GM18858 (cell line): ENCODE measurements around the gene NT5C2.
"Not testable (repeated sequence)": the region's sequence is repeated elsewhere in the genome, so short reads cannot be mapped to it uniquely, and the experiment has no call there.

ENCODE experiments used
- ATAC-seq: cut with Tn5 transposase; IDR thresholded peaks from one replicate; pipeline ENCODE4 v1.9.1; 2021; ENCODE audit not compliant: unreplicated experiment

Gene NT5C2

GRCh38 chr10:103193107-103193819 is at the start of gene NT5C2:
TSS of gene NT5C2 (minus strand) at chr10:103193272. CDS start at chr10:103174958, 18,314 bp downstream.
- no peak for ATAC-seq

DNA sequence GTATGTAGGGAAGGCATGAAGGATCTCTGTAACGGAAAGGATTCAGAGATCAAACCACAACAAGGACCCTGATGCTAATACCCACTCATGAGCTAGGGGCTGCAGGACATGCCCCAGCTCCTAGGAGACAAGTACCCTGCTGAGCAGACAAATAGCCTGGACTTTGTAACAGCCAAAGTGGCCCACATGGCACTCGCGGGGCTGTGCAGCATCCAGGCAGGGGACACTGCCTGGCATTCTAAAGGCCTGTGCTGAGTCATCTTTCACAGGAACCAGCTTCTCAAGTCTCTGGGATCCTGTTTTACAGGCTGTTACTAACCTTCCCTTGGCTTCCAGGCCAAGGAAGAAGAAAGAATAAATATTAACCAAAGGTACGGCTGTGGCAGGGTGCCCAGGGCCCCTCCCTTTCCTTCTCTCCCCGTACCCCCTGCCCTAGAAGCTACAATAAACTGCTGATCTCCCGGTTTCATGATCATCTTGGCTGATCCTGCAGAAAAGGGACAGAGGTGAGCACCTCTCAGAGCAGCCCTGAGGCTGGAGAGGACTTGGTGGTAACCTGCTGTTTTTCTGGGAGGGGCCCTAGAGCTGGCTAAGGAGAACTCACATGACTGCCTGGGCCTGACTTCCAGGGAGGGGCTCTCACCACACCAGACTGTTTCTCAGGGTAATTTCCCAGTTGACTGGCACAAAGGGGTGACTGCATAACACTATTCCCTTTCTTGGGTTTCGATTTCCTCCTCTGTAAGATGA is 48.4 kb upstream of the NT5C2 start:
- ATAC-seq: no peak

- ATAC-seq: no peak
These were observed 45.6 kb upstream of the NT5C2 start for GRCh38 chr10:103238506-103239252.

- ATAC-seq: no peak
These were observed 42.7 kb upstream of the NT5C2 start for GRCh38 chr10:103235775-103236174.

DNA sequence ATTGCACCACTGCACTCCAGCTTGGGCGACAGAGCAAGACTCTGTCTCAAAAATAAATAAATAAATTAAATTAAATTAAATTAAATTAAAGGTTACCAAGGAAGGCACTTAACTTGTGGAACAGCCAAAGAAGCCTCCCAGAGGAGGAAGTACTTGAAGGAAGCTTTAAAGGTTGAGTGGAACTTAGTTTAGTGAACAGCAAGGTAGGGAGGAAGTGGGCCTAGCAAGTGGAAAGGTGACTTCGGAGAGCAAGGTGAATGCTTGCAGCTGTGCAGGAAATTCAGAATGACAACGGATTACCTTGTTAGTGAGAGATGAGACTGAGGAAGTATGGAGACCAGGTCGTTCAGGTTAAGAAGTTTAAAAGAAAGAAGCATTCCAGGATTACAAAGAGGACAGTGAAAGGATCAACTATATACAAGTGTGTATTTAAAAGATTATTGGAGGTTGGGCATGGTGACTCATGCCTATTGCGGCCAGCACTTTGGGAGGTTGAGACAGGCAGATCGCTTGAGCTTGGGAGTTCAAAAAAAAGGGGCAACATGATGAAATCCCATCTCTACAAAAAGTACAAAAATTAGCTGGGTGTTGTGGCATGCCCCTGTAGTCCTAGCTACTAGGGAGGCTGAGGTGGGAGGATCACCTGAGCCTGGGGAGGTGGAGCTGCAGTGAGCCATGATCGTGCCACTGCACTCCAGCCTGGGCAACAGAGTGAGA is 39.9 kb upstream of the NT5C2 start:
- ATAC-seq: no peak

DNA sequence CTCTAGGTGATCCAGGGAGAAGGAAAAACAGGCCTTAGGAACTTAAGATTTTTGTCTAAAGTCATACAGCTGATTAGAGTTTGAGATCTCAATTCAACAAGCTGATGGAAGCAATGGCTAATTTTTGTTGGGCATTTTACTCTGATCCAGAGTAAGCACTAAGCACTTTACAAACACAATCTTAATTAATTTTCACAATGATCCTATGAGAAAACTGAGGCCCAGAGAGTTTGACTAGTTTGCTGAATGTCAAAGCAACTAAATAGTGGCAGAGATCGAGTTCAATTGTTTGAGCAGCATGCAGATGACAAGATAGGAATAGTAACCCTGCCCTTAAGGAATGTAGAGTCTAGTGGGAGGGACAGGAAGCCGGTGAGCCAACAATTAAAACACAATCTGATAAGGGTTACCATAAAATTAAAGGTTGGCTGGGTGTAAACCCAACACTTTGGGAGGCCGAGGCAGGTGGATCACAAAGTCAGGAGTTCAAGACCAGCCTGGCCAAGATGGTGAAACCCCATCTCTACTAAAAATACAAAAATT is 39.1 kb upstream of the NT5C2 start:
- ATAC-seq: no peak

DNA sequence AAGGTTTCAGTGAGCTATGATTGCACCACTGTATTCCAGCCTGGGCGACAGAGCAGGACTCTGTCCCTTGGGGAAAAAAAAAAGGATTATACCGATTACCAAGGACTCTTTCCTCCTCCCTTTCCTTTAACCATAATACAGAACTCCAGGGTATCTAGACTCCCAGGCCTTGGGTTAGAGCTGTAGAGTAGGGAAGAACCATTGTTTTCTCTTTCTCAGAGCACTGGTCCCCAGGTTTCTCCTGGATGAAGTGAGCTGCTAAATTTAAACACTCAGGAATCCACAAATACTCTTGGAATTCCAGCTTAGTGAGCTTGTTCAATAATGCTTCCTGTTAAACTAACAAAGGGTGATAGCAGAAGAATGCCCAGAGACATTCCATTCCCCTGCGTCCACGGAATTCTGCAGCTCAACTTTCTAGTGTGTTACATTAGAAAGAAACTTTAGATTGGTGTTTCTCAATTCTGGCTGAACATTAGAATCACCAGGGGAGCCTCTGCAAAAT is 38.0 kb upstream of the NT5C2 start:
- ATAC-seq: no peak

GRCh38 chr10:103227416-103227815 is 34.3 kb upstream of the NT5C2 start:
- no peak for ATAC-seq

- no peak for ATAC-seq
These were observed 32.9 kb upstream of the NT5C2 start for GRCh38 chr10:103225939-103226338.

- not testable (repeated sequence) for ATAC-seq
These were observed 31.6 kb upstream of the NT5C2 start for GRCh38 chr10:103224721-103225120.

DNA sequence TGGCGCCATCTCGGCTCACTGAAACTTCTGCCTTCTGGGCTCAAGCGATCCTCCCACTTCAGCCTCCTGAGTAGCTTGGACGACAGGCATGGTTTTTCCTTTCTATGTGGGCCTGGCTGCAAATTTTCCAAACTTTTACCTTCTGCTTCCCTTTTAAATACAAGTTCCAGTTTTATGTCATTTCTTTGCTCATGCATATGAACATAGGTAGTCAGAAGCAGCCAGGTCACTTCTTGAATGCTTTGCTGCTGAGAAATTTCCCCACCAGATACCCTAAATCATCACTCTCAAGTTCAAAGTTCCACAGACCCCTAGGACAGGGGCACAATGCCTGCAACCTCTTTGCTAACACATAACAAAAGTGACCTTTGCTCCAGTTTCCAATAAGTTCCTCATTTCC is 31.1 kb upstream of the NT5C2 start:
- no peak for ATAC-seq

DNA sequence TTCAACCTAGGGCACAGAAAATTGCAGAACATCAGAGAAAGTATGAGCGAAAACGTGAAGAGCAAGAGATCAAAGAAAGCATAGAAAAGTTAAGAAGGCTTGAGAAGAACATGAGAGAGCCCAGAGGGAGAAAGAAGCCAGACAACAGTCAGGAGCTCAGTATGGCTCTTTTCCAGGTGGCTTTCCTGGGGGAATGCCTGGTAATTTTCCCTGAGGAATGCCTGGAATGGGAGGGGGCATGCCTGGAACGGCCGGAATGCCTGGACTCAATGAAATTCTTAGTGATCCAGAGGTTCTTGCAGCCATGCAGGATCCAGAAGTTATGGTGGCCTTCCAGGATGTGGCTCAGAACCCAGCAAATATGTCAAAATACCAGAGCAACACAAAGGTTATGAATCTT is 23.3 kb upstream of the NT5C2 start:
- not testable (repeated sequence) for ATAC-seq

GRCh38 chr10:103215601-103216000 is 22.5 kb upstream of the NT5C2 start:
- ATAC-seq: no peak

DNA sequence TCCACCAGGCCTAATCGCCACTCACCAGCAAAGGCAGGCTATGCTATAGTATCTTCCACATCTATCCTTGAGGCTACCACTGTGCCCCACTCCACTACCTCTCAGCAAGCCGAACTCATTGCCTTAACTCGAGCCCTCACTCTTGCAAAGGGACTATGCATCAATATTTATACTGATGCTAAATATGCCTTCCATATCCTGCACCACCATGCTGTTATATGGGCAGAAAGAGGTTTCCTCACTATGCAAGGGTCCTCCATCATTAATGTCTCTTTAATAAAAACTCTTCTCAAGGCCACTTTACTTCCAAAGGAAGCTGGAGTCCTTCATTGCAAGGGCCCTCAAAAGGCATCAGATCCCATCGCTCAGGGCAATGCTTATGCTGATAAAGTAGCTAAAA is 17.2 kb upstream of the NT5C2 start:
- not testable (repeated sequence) for ATAC-seq

DNA sequence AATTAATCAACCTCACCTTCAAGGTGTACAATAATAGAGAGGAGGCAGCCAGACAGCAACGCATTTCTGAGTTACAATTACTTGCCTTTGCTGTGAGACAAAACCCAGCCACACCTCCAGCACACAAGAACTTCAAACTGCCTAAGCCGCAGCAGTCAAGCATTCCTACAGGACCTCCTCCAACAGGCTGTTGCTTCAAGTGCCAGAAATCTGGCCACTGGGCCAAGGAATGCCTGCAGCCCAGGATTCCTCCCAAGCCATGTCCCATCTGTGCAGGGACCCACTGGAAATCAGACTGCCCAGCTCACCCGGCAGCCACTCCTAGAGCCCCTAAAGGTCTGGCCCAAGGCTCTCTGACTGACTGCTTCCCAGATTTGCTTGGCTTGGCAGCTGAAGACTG is 14.6 kb upstream of the NT5C2 start:
- not testable (repeated sequence) for ATAC-seq

DNA sequence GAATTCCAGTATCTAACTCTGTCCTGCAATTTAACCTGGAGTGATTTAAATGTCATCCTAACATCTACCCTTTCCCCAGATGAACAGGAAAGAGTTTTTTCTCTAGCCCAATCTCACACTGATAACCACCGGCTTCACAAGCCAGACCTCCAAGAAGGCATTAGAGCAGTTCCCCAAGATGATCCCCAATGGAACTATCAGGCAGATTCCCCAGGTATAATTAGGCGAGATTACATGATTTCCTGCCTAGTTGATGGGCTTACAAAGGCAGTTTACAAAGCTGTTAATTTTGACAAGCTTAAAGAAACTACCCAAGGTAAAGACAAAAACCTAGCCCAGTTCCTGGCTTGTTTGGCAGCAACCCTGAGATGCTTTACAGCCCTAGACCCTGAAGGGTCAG is 14.1 kb upstream of the NT5C2 start:
- no peak for ATAC-seq

GRCh38 chr10:103206715-103207114 is 13.6 kb upstream of the NT5C2 start:
- not testable (repeated sequence) for ATAC-seq

DNA sequence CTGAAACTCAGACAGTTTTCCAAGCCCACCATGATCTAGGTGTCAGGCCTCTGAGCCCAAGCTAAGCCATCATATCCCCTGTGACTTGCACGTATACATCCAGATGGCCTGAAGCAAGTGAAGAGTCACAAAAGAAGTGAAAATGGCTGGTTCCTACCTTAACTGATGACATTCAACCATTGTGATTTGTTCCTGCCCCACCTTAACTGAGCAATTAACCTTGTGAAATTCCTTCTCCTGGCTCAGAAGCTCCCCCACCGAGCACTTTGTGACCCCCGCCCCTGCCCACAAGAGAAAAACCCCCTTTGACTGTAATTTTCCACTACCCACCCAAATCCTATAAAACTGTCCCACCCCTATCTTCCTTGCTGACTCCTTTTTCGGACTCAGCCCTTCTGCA is 12.3 kb upstream of the NT5C2 start:
- not testable (repeated sequence) for ATAC-seq

DNA sequence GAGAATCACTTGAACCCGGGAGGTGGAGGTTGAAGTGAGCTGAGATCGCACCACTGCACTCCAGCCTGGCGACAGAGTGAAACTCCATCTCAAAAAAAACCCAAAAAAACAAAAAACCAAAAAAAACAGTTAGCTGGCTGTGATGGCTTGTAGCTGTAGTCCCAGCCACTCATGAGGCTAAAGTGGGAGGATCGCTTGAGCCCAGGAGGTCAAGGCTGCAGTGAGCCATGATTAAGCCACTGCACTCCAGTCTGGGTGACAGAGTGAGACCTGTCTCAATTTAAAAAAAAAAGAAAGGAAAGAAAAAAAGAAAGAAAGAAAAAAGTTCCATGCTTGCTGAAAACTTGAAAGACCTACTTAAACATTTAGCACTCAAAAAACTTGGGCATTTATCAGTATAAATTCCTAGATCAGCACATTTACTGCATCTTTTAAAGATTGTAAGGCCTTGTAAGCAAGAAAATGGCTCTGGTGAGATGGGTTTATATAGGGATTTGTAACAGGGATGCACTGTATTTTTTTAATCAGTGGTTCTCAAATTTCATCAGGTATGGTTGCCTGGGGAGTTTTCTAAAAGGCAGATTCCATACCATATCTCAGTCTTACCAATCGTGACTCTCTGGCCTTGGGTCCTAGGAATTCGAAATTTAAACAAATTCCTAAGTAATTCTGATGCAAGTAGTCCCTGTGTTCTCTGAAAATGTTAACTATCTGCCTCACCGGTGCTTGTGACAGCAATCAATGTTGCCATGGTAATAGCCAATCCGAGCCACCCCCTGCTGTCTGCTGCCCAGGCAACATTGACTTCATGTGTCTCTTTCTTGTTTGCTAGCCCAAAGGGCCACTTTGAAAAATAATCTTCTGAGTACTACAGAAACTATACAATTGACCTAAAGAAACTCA is 11.5 kb upstream of the NT5C2 start:
- no peak for ATAC-seq

GRCh38 chr10:103203466-103203865 is 10.4 kb upstream of the NT5C2 start:
- no peak for ATAC-seq
